Spleen (tissue), 7 donors: ENCODE results near the gene BACE2.

Experiments
- CTCF ChIP-seq, 11 experiments: fragments of 200-600 bp in 7 of 11; fragments of 450-650 bp in 4 of 11; sonication (generic) in 4 of 11; IDR thresholded peaks in 8 of 11; conservative IDR thresholded peaks in 3 of 11; 1 replicate in 7 of 11; 2 replicates in 4 of 11; pipeline versions ENCODE4 v1.4.0 to v1.8.0; 2016 to 2021; ENCODE audit warnings: antibody characterized with exemption in 11 of 11, inconsistent platforms in 4 of 11, mild to moderate bottlenecking in 1 of 11
- POLR2A ChIP-seq, 3 donors: fragments of 450-650 bp; IDR thresholded peaks; one replicate each; pipeline ENCODE4 v1.5.1; 2017; ENCODE audit warnings: antibody characterized with exemption in 3 of 3, mild to moderate bottlenecking in 1 of 3
- POLR2AphosphoS5 ChIP-seq, 3 donors: sonication (generic); formaldehyde crosslinking; IDR thresholded peaks; one replicate each; pipeline ENCODE4 v1.5.1; 2017; ENCODE audit warnings: antibody characterized with exemption in 3 of 3
- donor health status: DM: no; HTN: no; CAD: no; lungs with moderate emphysema.
- donor health status: DM: no; HTN: no; CAD: no.
- donor health status: DM: no; HTN: no; CAD: no.

GRCh38 chr21:41164052-41164451, 3.9 kb upstream of the BACE2 start:
- TF ChIP-seq CTCF (IDR thresholded peaks at IDR 0.05 in 8 of 11, conservative IDR thresholded peaks at IDR 0.05 in 3 of 11) (no peak), POLR2AphosphoS5 (IDR thresholded peaks at IDR 0.05) (no peak), POLR2A (IDR thresholded peaks at IDR 0.05) (no peak)
